LNCaP clone FGC (cell line): ENCODE results near the gene ACD.
A peak's percentile ranks its signal among the peaks of the same experiment; 100 is the strongest.

Experiments used
- DNase-seq: peaks from one replicate; pipeline ENCODE4 v3.0.0-alpha.2; 2011; ENCODE audit warnings: low read depth
- H3K4me3 ChIP-seq: 2 replicates; pipeline ENCODE4 v1.5.1; 2011; ENCODE audit warnings: mild to moderate bottlenecking, low read depth, low read length, control low read depth
- CTCF ChIP-seq: IDR thresholded peaks from 2 replicates; pipeline ENCODE4 v1.5.1; 2012; ENCODE audit warnings: mild to moderate bottlenecking; ENCODE audit not compliant: control insufficient read depth, insufficient read depth; ENCODE audit errors: extremely low read depth

The ACD gene

GRCh38 chr16:67647681-67648080 lies 12.4 kb downstream of the ACD start:
- no peak overlapping the region for H3K4me3 ChIP-seq
- no peak for DNase-seq
- no peak for TF ChIP-seq CTCF

GRCh38 chr16:67647111-67647651 lies 12.9 kb downstream of the ACD start:
- no peak for TF ChIP-seq CTCF
- no peak overlapping the region for H3K4me3 ChIP-seq
- no peak for DNase-seq

- H3K4me3 ChIP-seq = no peak overlapping the region
- DNase-seq = no peak
- no peak for TF ChIP-seq CTCF
These were observed 14.5 kb downstream of the ACD start for GRCh38 chr16:67645397-67646121.

- no peak overlapping the region for H3K4me3 ChIP-seq
- no peak for TF ChIP-seq CTCF
- no peak for DNase-seq
These were observed 16.0 kb downstream of the ACD start for GRCh38 chr16:67644038-67644437.

- TF ChIP-seq CTCF = no peak
- no peak overlapping the region for H3K4me3 ChIP-seq
- peak; percentile 66 for DNase-seq
These were observed 18.0 kb downstream of the ACD start for GRCh38 chr16:67641779-67642708.

GRCh38 chr16:67637625-67638024 lies 22.4 kb downstream of the ACD start:
- DNase-seq = no peak
- no peak overlapping the region for H3K4me3 ChIP-seq

More at GRCh38 chr16:67637625-67638024, 22.4 kb downstream of the ACD start:
- no peak for TF ChIP-seq CTCF
